ENCODE measurements around the gene SLC26A6.

SLC26A6 gene

DNA sequence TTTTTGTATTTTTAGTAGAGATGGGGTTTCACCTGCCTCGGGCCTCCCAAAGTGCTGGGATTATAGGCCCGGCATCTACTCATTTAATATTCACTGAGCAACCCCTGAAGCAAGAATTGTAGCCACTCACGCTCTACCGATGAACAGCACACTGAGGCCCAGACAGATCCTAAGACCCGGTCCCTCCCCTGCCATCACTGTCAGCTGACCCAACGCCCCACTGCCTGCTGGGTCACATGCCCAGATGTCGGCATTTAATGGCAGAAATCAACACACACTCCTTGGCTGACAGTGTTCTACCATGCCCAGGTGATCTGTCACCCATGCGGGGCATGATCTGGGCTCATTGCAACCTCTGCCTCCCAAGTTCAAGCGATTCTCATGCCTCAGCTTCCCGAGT lies 10.5 kb downstream of the SLC26A6 start:
- no peaks in the 10 kb centered on the region for H3K27me3 ChIP-seq (ENCODE audit: control insufficient read depth, insufficient read depth, low read length)
- no peak overlapping the region for H2AFZ ChIP-seq
- TF ChIP-seq, protein P1, sequence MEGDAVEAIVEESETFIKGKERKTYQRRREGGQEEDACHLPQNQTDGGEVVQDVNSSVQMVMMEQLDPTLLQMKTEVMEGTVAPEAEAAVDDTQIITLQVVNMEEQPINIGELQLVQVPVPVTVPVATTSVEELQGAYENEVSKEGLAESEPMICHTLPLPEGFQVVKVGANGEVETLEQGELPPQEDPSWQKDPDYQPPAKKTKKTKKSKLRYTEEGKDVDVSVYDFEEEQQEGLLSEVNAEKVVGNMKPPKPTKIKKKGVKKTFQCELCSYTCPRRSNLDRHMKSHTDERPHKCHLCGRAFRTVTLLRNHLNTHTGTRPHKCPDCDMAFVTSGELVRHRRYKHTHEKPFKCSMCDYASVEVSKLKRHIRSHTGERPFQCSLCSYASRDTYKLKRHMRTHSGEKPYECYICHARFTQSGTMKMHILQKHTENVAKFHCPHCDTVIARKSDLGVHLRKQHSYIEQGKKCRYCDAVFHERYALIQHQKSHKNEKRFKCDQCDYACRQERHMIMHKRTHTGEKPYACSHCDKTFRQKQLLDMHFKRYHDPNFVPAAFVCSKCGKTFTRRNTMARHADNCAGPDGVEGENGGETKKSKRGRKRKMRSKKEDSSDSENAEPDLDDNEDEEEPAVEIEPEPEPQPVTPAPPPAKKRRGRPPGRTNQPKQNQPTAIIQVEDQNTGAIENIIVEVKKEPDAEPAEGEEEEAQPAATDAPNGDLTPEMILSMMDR (IDR thresholded peaks at IDR 0.05), result no peak
- H3K4me2 ChIP-seq (ENCODE audit: low read length), result no peak overlapping the region
- H3K9me3 ChIP-seq (ENCODE audit: control insufficient read depth, low read length), result no peaks in the 10 kb centered on the region
- H3K4me3 ChIP-seq (ENCODE audit: low read depth, low read length), result no peak overlapping the region
- H3K4me1 ChIP-seq, result no peaks in the 10 kb centered on the region
- no peak overlapping the region for H3K27ac ChIP-seq
- H3K9ac ChIP-seq, result no peak overlapping the region
- no peaks in the 10 kb centered on the region for H3K36me3 ChIP-seq (ENCODE audit: control insufficient read depth, insufficient read depth, low read length)
- no peaks in the 10 kb centered on the region for H3K79me2 ChIP-seq

DNA sequence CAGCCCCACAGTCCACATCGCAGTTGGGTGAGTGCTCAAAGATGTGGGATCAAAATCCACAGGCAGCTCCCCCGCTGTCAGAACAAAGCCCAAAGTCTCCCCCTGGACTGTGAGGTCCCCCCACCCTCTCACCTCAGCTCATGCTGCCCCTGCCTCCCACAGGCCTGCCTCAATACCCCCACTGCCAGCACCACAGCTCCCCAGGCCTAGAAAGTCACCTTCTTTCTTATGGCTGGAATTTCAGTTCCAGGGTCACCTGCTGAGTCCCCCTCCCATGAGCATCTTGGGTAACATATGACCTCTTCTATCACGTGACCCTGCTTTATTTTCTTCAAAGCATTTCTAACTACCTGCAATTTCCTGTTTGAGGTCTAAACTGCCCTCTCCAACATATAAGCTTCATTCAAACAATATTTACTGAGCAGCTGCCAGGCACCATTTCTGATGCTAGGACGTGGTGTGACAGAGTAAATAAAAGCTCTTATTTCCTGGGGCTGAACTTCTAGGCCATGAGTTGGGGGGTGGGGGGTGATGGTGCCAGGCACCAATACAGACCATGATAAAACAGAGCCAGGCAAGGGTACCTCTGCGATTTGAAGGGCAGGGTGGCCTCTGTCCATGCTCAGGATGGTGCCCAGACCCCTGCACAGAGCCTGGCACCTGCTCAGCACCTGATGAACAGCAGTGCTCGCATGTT lies 11.3 kb downstream of the SLC26A6 start:
- no peaks in the 10 kb centered on the region for H3K4me1 ChIP-seq
- TF ChIP-seq, protein P1 (IDR thresholded peaks at IDR 0.05), result no peak
- H3K9ac ChIP-seq, result no peak overlapping the region
- no peaks in the 10 kb centered on the region for H3K36me3 ChIP-seq (ENCODE audit: control insufficient read depth, insufficient read depth, low read length)
- no peaks in the 10 kb centered on the region for H3K27me3 ChIP-seq (ENCODE audit: control insufficient read depth, insufficient read depth, low read length)
- H3K4me2 ChIP-seq (ENCODE audit: low read length), result no peak overlapping the region
- H3K27ac ChIP-seq, result no peak overlapping the region
- no peak overlapping the region for H2AFZ ChIP-seq
- H3K9me3 ChIP-seq (ENCODE audit: control insufficient read depth, low read length), result no peaks in the 10 kb centered on the region
- no peaks in the 10 kb centered on the region for H3K79me2 ChIP-seq
- no peak overlapping the region for H3K4me3 ChIP-seq (ENCODE audit: low read depth, low read length)

DNA sequence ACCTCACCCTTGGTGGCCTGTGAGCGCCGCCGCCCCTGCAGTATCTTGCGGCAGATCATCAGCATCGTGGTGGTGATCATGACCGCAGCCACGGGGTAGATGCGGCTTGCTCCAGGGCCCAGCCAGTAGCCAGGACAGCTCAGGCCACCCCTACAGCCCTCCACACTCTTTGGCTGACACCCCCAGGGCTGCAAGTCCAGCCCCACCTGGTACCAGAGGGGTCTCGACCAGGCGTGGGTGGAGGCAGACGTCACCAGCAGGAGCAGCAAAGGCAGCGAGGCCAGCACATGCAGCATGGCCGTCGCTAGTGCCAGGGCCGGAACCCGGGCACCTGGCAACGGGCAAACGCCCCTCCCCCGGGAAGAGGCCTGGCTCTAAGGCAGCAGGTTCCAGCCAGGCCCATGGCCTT lies 13.8 kb downstream of the SLC26A6 start, which contains the start of gene TMEM89:
TMEM89 (minus strand) TSS at position 309 of the 409 bp plus-strand sequence; CDS start at position 296, 13 bp downstream.
- Histone ChIP-seq H3K36me3 (ENCODE audit: control insufficient read depth, insufficient read depth, low read length) (no peaks in the 10 kb centered on the region), H3K9ac (no peak within 1 kb of the TSS), H3K27me3 (ENCODE audit: control insufficient read depth, insufficient read depth, low read length) (no peaks in the 10 kb centered on the region), H3K4me3 (ENCODE audit: low read depth, low read length) (no peak within 1 kb of the TSS), H3K79me2 (no peaks in the 10 kb centered on the region), H3K4me2 (ENCODE audit: low read length) (no peak within 1 kb of the TSS), H3K4me1 (no peaks in the 10 kb centered on the region), H2AFZ (no peak within 1 kb of the TSS), H3K27ac (no peak within 1 kb of the TSS), H3K9me3 (ENCODE audit: control insufficient read depth, low read length) (no peaks in the 10 kb centered on the region)
- TF ChIP-seq, protein P1 (IDR thresholded peaks at IDR 0.05), result no peak

DNA sequence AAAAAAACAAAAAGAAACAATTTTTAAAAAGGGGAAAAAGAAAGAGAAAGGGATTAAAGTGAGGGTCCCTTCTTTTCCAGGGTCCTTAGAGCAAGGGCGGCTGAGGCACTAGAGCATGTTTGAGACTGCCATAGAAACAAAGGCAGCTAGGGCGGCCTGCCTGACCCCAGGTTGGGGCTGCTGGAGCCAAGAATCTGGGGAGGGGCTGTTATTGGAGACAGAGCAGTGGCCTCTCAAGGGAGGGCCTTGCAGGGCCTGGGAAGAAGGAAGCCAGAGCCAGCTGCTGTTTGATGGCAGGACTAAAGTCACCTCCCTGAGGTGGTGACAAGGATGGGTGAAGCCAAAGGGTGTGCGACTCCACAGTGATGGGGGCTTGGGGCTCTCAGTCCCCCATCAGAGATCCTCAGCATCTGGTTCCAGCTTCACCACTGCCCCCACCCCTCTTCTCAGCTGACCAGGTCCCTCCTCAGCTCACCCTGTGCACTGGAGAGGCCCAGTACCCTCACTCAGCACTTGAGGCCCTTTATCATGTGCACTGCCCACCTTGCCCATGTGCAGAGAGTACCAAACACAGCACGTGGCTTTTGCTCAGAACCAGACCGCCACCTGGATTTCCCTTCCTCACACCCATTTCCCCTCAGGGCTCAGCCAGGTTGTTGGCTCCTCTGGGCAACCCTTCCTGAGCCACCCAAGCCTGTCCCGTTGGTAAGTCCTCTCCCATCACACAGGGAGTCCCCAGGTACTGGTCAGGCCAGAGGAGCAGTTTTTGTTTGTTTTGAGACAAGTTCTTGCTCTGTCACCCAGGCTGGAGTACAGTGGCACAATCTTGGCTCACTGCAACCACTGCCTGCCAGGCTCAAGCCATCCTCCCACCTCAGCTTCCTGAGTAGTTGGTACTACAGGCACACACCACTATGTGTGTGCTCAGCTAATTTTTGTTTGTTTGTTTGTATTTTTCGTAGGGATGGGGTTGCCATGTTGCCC lies 15.4 kb downstream of the SLC26A6 start:
- H3K4me2 ChIP-seq (ENCODE audit: low read length), result no peak overlapping the region
- H3K4me1 ChIP-seq, result no peaks in the 10 kb centered on the region
- no peak overlapping the region for H3K4me3 ChIP-seq (ENCODE audit: low read depth, low read length)
- H2AFZ ChIP-seq, result no peak overlapping the region
- H3K9ac ChIP-seq, result no peak overlapping the region
- H3K36me3 ChIP-seq (ENCODE audit: control insufficient read depth, insufficient read depth, low read length), result no peaks in the 10 kb centered on the region
- H3K27ac ChIP-seq, result no peak overlapping the region
- no peaks in the 10 kb centered on the region for H3K27me3 ChIP-seq (ENCODE audit: control insufficient read depth, insufficient read depth, low read length)
- H3K79me2 ChIP-seq, result no peaks in the 10 kb centered on the region
- TF ChIP-seq, protein P1 (IDR thresholded peaks at IDR 0.05), result no peak
- H3K9me3 ChIP-seq (ENCODE audit: control insufficient read depth, low read length), result no peaks in the 10 kb centered on the region

Data from parathyroid adenoma (tissue), 2 donors.